ENCODE results near the gene SCRT2. TPM values are rescaled to one million over a fixed set of nuclear protein-coding genes. Genes with fewer than 3 reads are reported as not detected.

Gene SCRT2
- total and polyA plus RNA-seq, 2 of the 4 experiments (the other 2 are of a cell fraction), result not detected

DNA sequence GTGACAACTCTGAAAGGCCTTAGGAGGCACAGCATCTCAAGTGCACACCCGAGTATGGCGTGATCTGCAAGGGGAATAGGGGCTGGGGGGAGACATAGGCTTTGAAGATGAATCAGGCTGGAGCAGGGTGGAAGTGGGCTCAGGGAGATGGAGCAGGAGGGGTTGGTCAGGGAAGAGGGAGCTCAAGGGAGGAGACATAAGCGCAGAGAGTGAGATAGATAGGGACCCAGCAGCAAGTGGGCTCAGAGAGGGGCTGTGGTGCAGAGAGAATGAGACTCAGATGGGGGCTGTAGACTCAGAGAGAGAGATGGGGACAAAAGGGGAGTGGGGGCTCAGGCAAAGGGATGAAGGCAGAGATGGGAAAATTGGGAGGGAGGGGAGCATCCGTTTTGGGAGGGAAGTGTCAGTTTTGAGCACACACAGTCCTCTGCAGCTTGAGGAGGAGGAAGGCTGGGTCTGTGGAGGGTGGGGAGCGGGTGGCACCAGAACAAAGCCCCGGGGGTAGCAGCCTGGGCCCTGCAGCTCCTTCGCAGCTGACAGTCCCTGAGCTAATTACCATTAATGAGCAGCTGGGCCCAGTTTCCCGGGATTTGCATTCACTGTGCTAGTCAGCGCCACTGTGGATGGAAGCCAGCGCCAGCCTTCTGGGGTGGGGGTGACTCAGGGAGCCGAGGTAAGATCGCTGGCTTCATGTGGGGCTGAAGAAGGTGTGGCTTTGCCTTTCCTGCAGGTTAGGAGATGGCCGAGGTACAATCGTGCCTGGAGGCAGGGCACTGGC is 41.3 kb downstream of the SCRT2 start:
- 43% methylated on average over 6 of the region's 14 CpGs; no CpG with 5 or more reads in 1 of the 2 experiments for WGBS, 2 experiments (ENCODE audit: extremely low coverage in 2 of 2, insufficient read length in 1 of 2)
- Histone ChIP-seq H3K36me3 (ENCODE audit: control insufficient read depth, insufficient read depth, low read length) (no peaks in the 10 kb centered on the region), H2BK20ac (ENCODE audit: low read depth, low read length) (no peak overlapping the region), H3K79me1 (ENCODE audit: low read depth in 1 of 2, low read length in 2 of 2) (no peaks in the 10 kb centered on the region), H2AK5ac (ENCODE audit: low read depth, low read length) (no peak overlapping the region), H3K4ac (ENCODE audit: low read depth, low read length) (no peak overlapping the region), H3K4me2 (ENCODE audit: low read depth, low read length) (no peak overlapping the region), H3K4me3 (ENCODE audit: insufficient read depth, low read depth, low read length) (no peak overlapping the region), H3K27me3 (ENCODE audit: control insufficient read depth, insufficient read depth, low read length) (peaks cover 41% of the 10 kb centered on the region), H3K18ac (ENCODE audit: low read depth, low read length) (no peak overlapping the region), H3K9me3 (ENCODE audit: control insufficient read depth, insufficient read depth, low read length) (no peaks in the 10 kb centered on the region), H4K5ac (ENCODE audit: low read depth, low read length) (no peak overlapping the region), H4K91ac (ENCODE audit: insufficient read depth, low read depth, low read length) (no peak overlapping the region), H4K8ac (ENCODE audit: low read depth in 2 of 2, low read length in 2 of 2) (no peak overlapping the region), H3K9me1 (ENCODE audit: insufficient read depth, low read length) (no peaks in the 10 kb centered on the region), H2AK9ac (replicated peaks; ENCODE audit: low read depth, low read length, poor library complexity) (no peak overlapping the region), H2BK15ac (ENCODE audit: low read depth, low read length) (no peak overlapping the region), H2BK120ac (ENCODE audit: low read depth, low read length) (no peak overlapping the region), H4K20me1 (ENCODE audit: insufficient read depth, low read length) (no peaks in the 10 kb centered on the region), H2BK5ac (ENCODE audit: low read depth, low read length, poor library complexity, severe bottlenecking) (no peak overlapping the region), H3K56ac (ENCODE audit: extremely low read depth, insufficient read depth, low read length) (no peak overlapping the region), H3K23ac (ENCODE audit: low read depth, low read length) (no peak overlapping the region), H2AFZ (replicated peaks; ENCODE audit: low read length, poor library complexity) (no peak overlapping the region), H3K14ac (replicated peaks; ENCODE audit: low read depth, low read length) (no peak overlapping the region), H3K27ac (ENCODE audit: insufficient read depth, low read length) (no peak overlapping the region), H3K4me1 (ENCODE audit: control insufficient read depth, insufficient read depth, low read length) (no peaks in the 10 kb centered on the region), H3K9ac (ENCODE audit: low read depth, low read length) (no peak overlapping the region)
- ATAC-seq (ENCODE audit: low read depth), result no peak
- DNase-seq, result no peak
- intact Hi-C loops (cut with micrococcal nuclease), result no loop called here
- CTCF ChIA-PET, result no interaction called here
- POLR2A ChIA-PET (ENCODE audit: unreplicated experiment), result no interaction called here
- dilution Hi-C loops (cut with HindIII; ENCODE audit: low sequenced_read_pairs, unreplicated experiment), result no loop called here
- TF ChIP-seq RFX5 (IDR thresholded peaks at IDR 0.05; ENCODE audit: low read depth, low read length) (no peak), USF2 (IDR thresholded peaks at IDR 0.05; ENCODE audit: low read depth, low read length) (no peak), CHD1 (IDR thresholded peaks at IDR 0.05; ENCODE audit: low read depth, low read length) (no peak), MXI1 (IDR thresholded peaks at IDR 0.05; ENCODE audit: borderline replicate concordance, low read depth, low read length) (no peak), MAFK (IDR thresholded peaks at IDR 0.05; ENCODE audit: low read depth, low read length) (no peak), BHLHE40 (IDR thresholded peaks at IDR 0.05; ENCODE audit: low read depth, low read length) (no peak), FOS (IDR thresholded peaks at IDR 0.05; ENCODE audit: low read depth, low read length) (no peak), POLR2A (IDR thresholded peaks at IDR 0.05; ENCODE audit: low read depth, low read length) (no peak), RAD21 (IDR thresholded peaks at IDR 0.05; ENCODE audit: low read length) (no peak), CEBPB (IDR thresholded peaks at IDR 0.05; ENCODE audit: low read depth, low read length) (no peak), SMC3 (IDR thresholded peaks at IDR 0.05; ENCODE audit: low read depth, low read length) (no peak), RCOR1 (IDR thresholded peaks at IDR 0.05; ENCODE audit: insufficient replicate concordance, low read length) (no peak)
- TF ChIP-seq, protein P1, sequence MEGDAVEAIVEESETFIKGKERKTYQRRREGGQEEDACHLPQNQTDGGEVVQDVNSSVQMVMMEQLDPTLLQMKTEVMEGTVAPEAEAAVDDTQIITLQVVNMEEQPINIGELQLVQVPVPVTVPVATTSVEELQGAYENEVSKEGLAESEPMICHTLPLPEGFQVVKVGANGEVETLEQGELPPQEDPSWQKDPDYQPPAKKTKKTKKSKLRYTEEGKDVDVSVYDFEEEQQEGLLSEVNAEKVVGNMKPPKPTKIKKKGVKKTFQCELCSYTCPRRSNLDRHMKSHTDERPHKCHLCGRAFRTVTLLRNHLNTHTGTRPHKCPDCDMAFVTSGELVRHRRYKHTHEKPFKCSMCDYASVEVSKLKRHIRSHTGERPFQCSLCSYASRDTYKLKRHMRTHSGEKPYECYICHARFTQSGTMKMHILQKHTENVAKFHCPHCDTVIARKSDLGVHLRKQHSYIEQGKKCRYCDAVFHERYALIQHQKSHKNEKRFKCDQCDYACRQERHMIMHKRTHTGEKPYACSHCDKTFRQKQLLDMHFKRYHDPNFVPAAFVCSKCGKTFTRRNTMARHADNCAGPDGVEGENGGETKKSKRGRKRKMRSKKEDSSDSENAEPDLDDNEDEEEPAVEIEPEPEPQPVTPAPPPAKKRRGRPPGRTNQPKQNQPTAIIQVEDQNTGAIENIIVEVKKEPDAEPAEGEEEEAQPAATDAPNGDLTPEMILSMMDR (conservative IDR thresholded peaks at IDR 0.05; ENCODE audit: low read depth, low read length), result no peak
- no TSS peak for BruUV-seq (replicated peaks)
- in situ Hi-C loops (cut with MboI; ENCODE audit: low sequenced_read_pairs), result no loop called here
